Endothelial cell (in vitro differentiated cells): Measurements from ENCODE around the gene EGFL6. TPM values are rescaled to one million over a fixed set of nuclear protein-coding genes. Genes with fewer than 3 reads are reported as not detected.

Source experiments
- DNase-seq: peaks from one replicate; pipeline ENCODE4 v3.0.0; 2021; ENCODE audit warnings: low spot score
- H3K27ac Mint-ChIP-seq: one replicate; pipeline ENCODE4 v1.8.0; 2021; ENCODE audit warnings: mixed read lengths, inconsistent platforms; ENCODE audit not compliant: unreplicated experiment
- H3K27me3 Mint-ChIP-seq: one replicate; pipeline ENCODE4 v1.8.0; 2021; ENCODE audit warnings: mild to moderate bottlenecking, moderate library complexity, mixed read lengths, inconsistent platforms; ENCODE audit not compliant: unreplicated experiment
- H3K36me3 Mint-ChIP-seq: one replicate; pipeline ENCODE4 v1.8.0; 2021; ENCODE audit warnings: mild to moderate bottlenecking, low read depth, mixed read lengths, inconsistent platforms; ENCODE audit not compliant: unreplicated experiment
- H3K4me1 Mint-ChIP-seq: one replicate; pipeline ENCODE4 v1.8.0; 2021; ENCODE audit warnings: mild to moderate bottlenecking, mixed read lengths, inconsistent platforms; ENCODE audit not compliant: unreplicated experiment
- H3K4me3 Mint-ChIP-seq: one replicate; pipeline ENCODE4 v1.8.0; 2021; ENCODE audit warnings: mild to moderate bottlenecking, mixed read lengths, inconsistent platforms; ENCODE audit not compliant: unreplicated experiment
- H3K9me3 Mint-ChIP-seq: one replicate; pipeline ENCODE4 v1.8.0; 2021; ENCODE audit warnings: mixed read lengths, inconsistent platforms; ENCODE audit not compliant: unreplicated experiment
- CTCF ChIP-seq: fragments of 200-600 bp; sonication (generic); IDR thresholded peaks from one replicate; pipeline ENCODE4 v1.5.0; 2021; ENCODE audit warnings: antibody characterized with exemption; ENCODE audit not compliant: unreplicated experiment
- total RNA-seq: library from RNA; stranded (reverse); fragmentation: NEBNext Ultra II Directional; extraction: Animal tissue kit (Norgen Biotek cat#: 25700); gene quantifications from one replicate; pipeline ENCODE4 v1.2.1, GENCODE V29; 2021; ENCODE audit not compliant: unreplicated experiment

EGFL6 gene
- total RNA-seq, 1 donor from 2014 or later, result not detected

GRCh38 chrX:13570261-13570605 is 832 bp downstream of the EGFL6 start:
- no peak for TF ChIP-seq CTCF
- Mint-ChIP-seq H3K9me3 (no peaks in the 10 kb centered on the region), H3K4me1 (no peaks in the 10 kb centered on the region), H3K4me3 (no peak overlapping the region), H3K27me3 (peaks cover 3% of the 10 kb centered on the region), H3K36me3 (no peaks in the 10 kb centered on the region), H3K27ac (no peak overlapping the region)
- no peak for DNase-seq

GRCh38 chrX:13571136-13571535 is 1.7 kb downstream of the EGFL6 start:
- no peaks in the 10 kb centered on the region for H3K4me1 Mint-ChIP-seq
- no peak for TF ChIP-seq CTCF
- H3K36me3 Mint-ChIP-seq, result no peaks in the 10 kb centered on the region
- no peak for DNase-seq
- peaks cover 3% of the 10 kb centered on the region for H3K27me3 Mint-ChIP-seq
- H3K27ac Mint-ChIP-seq, result no peak overlapping the region
- no peaks in the 10 kb centered on the region for H3K9me3 Mint-ChIP-seq
- no peak overlapping the region for H3K4me3 Mint-ChIP-seq

GRCh38 chrX:13574600-13574999 is 5.2 kb downstream of the EGFL6 start:
- Mint-ChIP-seq H3K27ac (no peak overlapping the region), H3K36me3 (no peaks in the 10 kb centered on the region), H3K4me1 (no peaks in the 10 kb centered on the region), H3K27me3 (no peaks in the 10 kb centered on the region), H3K9me3 (no peaks in the 10 kb centered on the region), H3K4me3 (no peak overlapping the region)
- no peak for DNase-seq
- TF ChIP-seq CTCF, result no peak

- Mint-ChIP-seq H3K27ac (no peak overlapping the region), H3K9me3 (no peaks in the 10 kb centered on the region), H3K4me3 (no peak overlapping the region), H3K27me3 (peaks cover 5% of the 10 kb centered on the region), H3K36me3 (no peaks in the 10 kb centered on the region), H3K4me1 (no peaks in the 10 kb centered on the region)
- TF ChIP-seq CTCF, result no peak
- DNase-seq, result no peak
These were observed 10.3 kb downstream of the EGFL6 start for GRCh38 chrX:13579661-13580060.

DNA sequence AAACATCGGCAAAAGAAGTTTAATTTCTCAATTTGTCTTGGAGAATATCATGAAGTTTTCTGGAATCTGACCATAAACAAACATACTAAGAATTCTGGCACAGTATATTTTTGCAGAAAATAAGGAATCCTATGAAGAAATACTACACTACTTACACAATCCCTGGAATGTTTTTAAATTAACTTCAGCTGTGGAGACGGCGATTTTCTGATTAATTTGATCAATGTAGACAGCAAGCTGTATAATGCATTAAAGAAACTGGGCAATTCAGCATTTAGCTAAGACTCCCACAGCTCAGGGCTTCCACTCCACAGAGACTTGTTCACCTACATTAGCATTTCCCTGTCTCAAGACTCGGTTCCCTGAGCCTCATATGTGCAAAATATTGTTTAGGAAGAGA is 12.2 kb downstream of the EGFL6 start:
- no peaks in the 10 kb centered on the region for H3K4me1 Mint-ChIP-seq
- no peak for TF ChIP-seq CTCF
- H3K9me3 Mint-ChIP-seq, result no peaks in the 10 kb centered on the region
- peaks cover 5% of the 10 kb centered on the region for H3K27me3 Mint-ChIP-seq
- no peak overlapping the region for H3K4me3 Mint-ChIP-seq
- no peaks in the 10 kb centered on the region for H3K36me3 Mint-ChIP-seq
- no peak overlapping the region for H3K27ac Mint-ChIP-seq
- DNase-seq, result no peak
